HG02623 (cell line): Measurements from ENCODE around the gene RTL9.
"Not testable (repeated sequence)": the region's sequence is repeated elsewhere in the genome, so short reads cannot be mapped to it uniquely, and the experiment has no call there.

Experiments used
- ATAC-seq: cut with Tn5 transposase; IDR thresholded peaks from one replicate; pipeline ENCODE4 v1.9.1; 2021; ENCODE audit warnings: moderate library complexity; ENCODE audit not compliant: unreplicated experiment

The RTL9 gene

GRCh38 chrX:110358548-110358947 is at the start of gene RTL9:
Gene RTL9 (plus strand): TSS chrX:110358848. CDS start chrX:110450618, 91,770 bp downstream.
- no peak for ATAC-seq

DNA sequence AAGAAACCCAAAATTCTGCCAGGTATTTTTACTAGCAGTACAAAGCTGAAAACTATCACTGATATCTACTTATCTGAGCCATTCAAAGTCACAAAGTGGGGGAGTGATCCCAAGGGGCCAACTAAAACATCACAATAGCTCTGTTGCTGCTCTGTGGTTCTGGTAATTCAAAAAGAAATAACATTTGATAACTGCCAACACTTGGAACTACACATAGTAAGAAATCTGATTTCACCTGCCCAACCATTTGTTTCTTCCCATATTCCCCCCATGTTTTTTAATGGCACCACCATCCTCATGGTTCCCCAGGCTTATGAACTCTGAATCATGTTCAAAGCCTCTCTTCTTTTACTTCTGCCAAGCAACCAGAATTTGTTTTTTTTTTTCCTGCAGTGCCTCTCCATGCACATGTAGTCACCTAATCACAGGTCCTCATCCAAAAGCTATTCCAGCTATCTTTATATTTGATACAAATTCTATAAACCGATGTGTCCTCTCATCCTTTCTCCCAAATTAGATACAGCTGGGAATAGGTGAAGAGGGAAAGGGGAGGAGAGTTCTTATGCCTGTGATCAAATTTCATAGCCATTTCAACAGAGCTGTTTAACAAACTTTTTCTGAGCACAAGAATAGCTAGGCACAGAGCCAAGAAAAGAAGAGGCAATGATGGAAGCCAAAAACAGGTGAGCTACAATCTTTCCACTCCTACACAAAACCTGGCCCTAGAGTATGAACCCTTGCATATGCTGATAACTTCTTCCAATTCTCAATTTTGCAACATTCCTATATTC is 48.5 kb upstream of the RTL9 start:
- ATAC-seq, result no peak

- peak; percentile 93 for ATAC-seq
These were observed 47.8 kb upstream of the RTL9 start for GRCh38 chrX:110310896-110311295.

DNA sequence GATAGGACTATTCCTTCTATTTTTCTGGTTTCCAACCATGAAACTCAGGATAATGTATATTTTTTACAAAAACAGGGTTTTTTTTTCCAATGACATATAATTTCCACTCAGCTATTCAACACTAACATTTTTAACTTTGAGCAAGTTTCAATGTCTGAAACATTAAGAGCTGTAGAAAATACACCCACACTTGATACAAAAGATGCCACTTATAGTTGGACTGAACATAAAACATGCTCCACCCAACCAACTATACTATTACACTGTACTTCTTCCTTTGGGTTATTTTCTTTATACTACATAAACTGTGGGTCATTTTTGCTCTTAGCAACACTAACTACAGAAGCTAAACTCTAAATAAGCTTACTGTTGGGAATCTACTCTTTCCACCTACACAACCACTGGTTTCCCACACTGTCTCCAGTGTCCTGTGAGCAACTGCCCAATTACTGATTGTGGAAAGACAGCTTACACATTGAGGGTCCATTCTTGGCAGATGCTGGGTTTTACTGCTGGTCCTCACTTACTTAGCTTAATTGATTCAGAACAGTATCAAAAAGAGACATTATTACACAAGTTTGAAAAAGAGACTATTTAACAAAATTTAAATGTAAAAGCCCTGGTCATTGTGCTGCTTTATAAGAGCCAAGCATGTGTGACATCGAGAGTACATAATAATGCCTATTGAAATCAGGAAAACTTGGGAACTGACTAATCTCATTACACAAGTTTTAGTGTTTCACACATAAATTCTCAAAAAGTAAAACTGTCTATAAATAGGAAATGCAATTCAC is 47.0 kb upstream of the RTL9 start:
- ATAC-seq, result no peak

DNA sequence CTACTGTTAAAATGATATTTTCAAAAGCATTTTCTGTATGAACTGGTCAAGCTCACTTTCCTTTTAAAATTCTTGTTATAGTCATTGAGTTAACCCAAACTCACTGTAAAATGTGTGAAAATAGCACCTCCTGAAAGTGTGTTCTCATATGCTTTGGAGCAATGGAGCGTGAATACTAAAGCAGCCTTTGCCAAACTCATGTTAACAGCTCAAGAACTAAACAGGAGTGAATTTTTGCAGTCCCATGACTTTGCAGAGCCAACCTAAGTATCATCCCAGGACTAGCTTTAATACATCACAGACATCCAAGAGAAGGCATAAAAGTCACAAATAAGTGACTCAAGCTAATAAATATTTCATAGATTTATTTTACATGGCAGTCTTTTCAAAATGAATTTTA is 43.1 kb upstream of the RTL9 start:
- ATAC-seq, result no peak

GRCh38 chrX:110316351-110317060 is 42.1 kb upstream of the RTL9 start:
- no peak for ATAC-seq

DNA sequence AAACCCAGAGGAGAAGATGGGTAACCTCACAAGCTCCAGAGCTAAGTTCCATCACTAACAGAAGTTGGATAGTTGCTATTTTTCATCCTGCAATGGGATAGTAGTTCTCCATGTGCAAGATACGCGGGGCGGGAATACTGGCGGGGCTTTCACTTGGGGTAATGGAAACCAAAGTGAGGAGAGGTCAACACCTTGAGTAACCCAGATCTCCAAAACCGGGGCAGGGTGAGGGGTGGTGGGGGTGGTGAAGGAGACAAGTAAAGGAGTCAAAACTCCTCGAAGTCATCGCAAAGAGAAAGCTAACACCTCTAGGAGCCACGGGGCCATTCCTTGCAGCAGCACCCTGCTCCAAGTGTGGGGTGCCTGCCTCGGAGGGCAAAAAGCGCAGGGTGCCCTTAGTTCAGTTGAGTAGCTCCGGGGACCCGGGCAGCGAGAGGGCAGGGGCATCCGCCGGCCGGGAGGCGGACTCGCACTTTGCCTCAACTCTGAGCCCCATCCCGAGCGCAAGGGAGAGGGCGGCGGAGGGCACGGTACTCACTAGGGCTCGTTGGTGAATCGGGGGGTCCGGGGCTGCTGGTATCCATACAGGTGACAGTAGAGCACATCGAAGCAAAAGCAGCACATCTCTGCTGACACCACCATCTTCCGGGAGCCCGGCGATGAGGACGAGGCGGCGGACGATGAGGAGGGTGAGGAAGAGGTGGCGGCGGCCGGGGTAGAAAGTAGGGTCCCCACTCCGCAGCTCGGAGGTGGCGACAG is 41.4 kb upstream of the RTL9 start:
- ATAC-seq, result peak; percentile 22

- peak; percentile 61 for ATAC-seq
These were observed 40.6 kb upstream of the RTL9 start, which contains the start of gene AMMECR1 for GRCh38 chrX:110317820-110318663. Gene AMMECR1 (minus strand): TSS chrX:110318085. CDS start chrX:110318071, 14 bp downstream.

DNA sequence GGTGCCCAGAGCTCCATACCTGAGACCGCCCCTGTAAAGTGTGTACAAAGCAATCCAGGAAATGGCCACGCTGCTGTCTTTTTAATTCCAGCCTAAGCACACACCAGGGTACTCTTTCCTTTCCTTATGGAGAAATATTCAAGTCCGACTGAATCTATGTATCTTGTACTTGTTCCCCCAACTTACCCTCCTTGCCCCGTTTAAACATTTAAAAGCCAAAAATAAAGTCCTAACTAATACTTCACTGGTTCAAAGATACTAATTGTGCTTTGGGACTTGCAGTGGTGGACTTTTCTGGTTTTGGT is 40.0 kb upstream of the RTL9 start:
- ATAC-seq, result peak; percentile 5

DNA sequence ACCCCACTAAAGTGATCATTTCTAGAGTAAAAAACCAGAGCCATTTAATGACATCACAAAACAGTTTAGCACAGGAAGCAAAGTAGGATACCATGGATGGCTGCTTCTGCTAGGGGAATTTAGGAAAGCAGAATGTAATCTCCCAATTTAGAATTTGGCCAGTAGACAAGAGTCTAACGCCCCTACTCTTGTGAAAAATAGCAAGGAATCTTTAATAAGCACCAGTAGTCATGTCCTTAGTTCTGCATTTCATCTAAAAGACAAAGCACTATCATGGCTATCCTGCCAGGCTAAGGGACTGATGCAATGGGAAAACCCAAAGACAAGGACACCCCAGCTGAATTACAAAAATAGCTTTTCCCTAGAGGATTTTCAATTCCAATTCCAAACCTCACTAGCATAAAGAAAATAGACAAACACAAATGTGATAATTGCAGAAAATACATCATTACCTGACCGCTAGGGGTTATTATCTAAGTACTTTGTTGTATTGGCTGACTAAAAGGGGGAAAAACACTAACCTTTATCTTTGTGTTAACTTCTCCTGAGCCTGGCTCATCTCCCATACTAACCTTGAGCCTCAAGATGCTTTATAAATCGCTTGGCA is 38.2 kb upstream of the RTL9 start:
- ATAC-seq, result no peak

DNA sequence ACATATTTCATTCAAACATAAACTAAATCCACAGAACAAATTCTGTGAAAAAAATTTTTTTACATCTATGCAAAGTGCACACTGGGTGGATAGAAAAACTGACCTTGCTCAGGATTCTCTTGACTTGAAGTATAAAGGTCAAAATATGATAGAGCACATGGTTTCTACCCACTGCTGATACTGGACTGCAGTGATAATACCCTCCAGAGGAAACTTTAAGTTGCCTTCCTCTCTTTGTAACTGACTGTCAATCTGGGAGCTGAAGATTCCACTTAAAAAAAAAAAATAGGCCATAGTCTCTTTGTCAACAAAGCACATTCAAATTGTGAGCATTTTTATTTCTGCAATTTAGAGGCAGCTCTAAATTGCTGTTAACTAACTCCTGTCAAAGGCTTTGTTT is 37.6 kb upstream of the RTL9 start:
- no peak for ATAC-seq

- ATAC-seq, result no peak
These were observed 37.0 kb upstream of the RTL9 start for GRCh38 chrX:110321670-110322069.

DNA sequence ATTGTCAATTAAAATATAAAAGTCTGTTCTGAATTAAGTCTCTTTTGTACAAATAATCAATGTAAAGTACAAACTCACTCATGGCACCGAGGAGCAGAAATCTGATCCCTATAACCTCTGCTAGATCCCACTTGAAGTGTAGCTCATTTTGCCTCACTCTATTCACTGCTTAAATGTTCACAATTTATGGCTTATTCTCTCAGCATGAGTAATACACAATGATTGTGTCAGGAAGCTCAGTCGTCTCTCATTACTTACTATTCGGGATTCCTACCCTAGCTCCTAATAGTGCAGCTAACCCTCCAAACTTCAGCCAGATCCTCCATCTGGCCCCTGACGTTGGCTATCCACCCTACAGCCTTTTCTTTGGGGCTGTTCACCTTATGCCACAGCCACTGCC is 36.0 kb upstream of the RTL9 start:
- ATAC-seq, result no peak

DNA sequence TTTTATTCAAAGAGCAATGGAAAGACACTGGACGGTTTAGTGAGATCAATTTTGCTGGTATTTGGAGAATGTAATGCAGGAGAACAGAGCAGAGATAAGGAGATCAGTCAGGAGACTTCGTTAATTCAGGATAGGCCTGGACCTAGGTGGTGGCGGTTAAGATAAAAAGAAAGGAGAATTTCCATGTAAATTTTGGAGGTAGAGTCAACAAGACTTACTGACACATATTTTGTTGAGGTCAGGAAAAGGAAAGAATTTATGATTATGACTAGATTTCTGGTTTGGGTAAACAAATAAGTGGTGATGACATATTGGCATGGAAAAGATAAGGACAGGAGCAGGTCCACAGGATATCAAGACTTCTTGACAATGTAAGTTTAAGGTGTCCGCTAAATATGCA is 31.9 kb upstream of the RTL9 start:
- ATAC-seq, result no peak

DNA sequence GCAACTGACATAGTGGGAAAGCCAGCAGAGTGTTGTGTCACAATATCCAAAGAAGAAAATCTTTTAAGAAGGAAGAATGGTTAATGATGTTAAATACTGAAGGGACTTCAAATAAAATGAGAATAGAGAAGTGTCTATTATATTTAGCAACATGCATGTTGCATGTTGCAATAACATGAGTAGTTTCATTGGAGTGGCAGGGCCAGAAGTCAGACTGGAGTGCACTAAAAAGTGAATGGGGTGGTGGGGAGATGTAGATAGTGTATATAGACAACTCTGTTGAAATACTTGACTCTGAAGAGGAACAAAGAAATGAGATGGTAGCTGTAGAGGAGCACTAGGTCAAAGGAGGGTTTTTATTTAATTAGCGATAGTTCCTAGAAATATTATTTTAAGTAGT is 31.3 kb upstream of the RTL9 start:
- no peak for ATAC-seq

DNA sequence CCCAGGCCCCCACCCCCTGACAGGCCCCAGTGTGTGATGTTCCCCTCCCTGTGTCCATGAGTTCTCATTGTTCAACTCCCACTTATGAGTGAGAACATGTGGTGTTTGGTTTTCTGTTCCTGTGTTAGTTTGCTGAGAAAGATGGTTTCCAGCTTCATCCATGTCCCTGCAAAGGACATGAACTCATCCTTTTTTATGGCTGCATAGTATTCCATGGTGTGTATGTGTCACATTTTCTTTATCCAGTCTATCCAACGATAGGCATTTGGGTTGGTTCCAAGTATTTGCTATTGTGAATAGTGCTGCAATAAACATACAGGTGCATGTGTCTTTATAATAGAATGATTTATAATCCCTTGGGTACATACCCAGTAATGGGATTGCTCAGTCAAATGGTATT is 30.0 kb upstream of the RTL9 start:
- ATAC-seq, result not testable (repeated sequence)

- no peak for ATAC-seq
These were observed 27.1 kb upstream of the RTL9 start for GRCh38 chrX:110331444-110332030.

- not testable (repeated sequence) for ATAC-seq
These were observed 25.2 kb upstream of the RTL9 start for GRCh38 chrX:110333458-110333857.

- ATAC-seq, result no peak
These were observed 19.7 kb upstream of the RTL9 start for GRCh38 chrX:110338935-110339334.
